Stimulated activated CD4-positive, alpha-beta T cell treated with anti-CD3 and anti-CD28 coated beads, Interleukin-2, amount 100 ng/mL, for 24 hours (primary cell): Measurements from ENCODE around the gene AOX1.
"Not testable (repeated sequence)": the region's sequence is repeated elsewhere in the genome, so short reads cannot be mapped to it uniquely, and the experiment has no call there.

ENCODE experiments used
- DNase-seq, 2 donors: peaks; one replicate each; pipeline ENCODE4 v3.0.0-alpha.2; 2020

The AOX1 gene

DNA sequence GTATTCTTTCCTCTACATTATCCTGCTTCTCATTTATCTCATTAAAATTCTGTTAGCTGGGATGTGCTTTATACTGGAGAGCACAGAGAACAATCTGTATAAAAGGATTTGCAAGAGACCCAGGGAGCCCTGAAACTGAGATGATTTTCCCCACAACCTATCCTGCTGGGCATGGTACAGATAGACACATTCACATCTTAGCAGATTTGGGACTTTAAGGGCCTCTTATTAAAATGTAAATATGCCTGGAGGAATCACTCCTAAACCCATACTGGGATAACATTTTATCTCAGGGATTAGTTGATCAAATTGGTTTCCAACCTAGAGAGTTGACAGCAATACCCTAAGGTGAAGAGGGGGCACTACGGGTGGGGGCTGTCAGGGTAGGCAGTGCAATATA, 45.5 kb downstream of the AOX1 start:
- DNase-seq: no peak

DNA sequence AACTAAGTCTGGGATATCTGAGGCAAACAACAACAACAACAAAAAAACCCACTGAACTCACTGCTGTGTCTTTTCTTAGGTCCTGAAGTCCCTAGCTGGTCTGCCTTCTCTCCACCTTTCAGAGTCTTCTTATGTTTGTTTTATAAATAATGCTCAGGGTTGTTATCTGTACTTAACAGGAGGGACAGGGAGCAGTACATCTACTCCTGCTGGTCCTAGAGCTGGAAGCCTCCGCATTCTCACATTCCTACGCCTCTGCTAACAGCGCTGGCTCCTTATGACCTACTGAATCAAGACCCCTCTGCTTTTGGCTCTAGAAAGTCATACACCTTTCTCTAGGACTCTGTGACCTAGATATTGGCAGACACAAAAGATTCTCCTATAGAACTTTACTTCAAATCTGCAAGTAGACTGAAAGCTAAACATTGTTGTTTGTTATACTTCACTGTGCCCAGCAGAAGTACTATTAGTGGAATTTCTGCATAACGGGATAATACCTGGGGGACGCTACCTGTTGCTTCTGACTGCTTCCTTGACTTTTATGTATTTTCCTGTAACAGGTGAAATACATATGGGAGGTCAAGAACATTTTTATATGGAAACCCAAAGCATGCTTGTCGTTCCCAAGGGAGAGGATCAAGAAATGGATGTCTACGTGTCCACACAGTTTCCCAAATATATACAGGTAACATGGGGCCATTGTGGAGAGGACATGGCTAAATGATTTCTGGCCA, 48.6 kb downstream of the AOX1 start:
- no peak for DNase-seq

DNA sequence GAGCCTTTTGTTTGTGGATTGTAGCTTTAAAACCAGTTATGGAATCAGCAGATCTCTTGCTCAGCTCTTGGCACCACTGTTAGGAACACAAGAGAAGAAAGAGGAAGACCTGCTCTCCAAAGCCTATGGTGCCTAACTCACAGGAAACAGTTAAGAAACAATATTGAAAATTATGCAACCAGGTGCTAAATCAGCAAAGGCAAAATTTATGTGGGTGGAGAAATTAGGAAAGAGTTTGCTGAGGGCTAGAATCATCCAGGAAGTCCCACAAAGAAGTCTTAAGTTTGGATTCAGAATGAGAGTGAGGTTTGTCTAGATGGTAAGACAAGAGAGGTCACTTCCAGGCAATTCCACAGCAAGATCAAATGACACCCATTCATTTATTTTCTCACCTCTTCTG, 49.4 kb downstream of the AOX1 start:
- no peak for DNase-seq

DNA sequence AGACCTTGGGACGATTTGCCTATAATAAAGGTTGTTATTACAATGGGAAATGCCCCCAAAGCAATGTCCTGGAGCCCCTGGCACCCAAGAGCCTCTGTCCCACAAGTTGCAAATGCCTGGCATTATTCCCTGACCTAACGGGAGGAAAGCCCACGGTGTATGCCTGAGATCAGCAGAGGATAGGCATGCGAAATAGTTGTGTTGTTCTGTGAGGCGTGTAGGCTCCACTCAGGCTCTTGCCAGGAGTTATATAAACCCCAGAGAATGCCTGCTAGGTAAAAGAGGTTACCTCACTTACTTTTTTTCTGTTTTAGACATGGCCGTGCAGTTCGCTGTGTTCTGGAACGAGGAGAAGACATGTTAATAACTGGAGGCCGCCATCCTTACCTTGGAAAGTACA, 52.1 kb downstream of the AOX1 start:
- DNase-seq: no peak

DNA sequence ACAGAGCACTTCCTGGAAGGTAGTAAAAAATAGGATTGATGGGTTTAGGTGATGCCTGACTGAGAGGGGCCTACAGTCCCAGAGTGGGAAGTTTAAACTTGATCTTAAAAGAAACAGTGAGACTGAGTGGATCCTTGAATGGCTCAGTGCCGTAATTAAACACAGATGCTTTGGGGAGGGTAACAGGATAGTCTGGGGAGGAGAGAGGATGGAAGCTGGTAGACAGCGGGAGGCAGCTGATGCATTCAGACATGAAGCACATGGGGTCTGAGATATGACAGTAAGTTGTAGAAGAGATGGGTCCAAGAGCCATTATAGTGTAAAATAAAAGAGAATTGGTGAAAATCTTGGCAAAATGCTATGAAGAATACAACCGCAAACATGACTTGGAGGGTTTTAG, 54.4 kb downstream of the AOX1 start:
- no peak for DNase-seq

DNA sequence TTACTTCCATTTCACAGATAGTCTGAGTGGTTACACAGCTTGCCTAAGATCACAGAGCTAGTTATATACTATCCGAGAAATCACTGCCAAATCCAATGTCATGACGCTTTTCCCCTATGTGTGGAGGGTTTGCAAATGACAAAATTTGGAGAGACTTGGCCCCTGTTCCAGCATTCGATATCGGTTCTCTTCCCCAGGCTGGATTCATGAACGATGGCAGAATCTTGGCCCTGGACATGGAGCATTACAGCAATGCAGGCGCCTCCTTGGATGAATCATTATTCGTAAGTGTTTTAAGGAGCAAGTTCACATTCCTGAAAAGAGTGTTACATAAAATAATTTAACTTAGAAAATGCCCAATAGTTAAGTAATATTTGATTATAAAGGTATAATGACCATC, 55.1 kb downstream of the AOX1 start:
- DNase-seq: no peak

DNA sequence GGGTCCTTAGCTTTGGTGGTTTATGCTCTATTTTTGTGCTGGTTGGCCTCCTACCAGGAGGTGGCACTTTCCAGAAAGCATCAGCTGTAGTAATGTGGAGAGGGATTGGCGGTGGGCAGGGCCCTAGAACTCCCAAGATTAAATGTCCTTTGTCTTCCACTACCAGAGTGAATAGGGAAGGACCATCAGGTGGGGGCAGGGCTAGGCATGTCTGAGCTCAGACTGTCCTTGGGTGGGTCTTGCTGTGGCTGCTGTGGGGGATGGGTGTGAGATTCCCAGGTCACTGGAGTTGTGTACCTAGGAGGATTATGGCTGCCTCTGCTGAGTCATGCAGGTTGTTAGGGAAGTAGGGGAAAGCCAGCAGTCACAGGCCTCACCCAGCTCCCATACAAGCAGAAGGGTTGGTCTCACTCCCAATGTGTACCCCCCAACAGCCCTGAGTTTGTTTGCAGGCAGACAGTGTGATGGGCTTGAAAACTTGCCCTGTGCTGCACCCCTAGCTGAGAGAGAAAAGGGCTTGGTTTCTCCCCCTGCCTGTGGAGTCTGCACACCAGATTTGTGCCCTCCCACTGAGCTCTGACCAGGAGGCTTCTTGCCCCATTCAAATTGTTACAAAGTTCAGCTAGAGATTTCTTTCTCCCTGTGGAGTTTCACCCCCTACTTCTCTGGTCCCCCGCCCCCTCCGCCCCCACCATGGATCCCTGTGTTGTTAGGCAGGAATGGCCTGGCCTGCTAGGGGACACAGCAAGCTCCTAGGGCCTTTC, 62.9 kb downstream of the AOX1 start:
- not testable (repeated sequence) for DNase-seq

DNA sequence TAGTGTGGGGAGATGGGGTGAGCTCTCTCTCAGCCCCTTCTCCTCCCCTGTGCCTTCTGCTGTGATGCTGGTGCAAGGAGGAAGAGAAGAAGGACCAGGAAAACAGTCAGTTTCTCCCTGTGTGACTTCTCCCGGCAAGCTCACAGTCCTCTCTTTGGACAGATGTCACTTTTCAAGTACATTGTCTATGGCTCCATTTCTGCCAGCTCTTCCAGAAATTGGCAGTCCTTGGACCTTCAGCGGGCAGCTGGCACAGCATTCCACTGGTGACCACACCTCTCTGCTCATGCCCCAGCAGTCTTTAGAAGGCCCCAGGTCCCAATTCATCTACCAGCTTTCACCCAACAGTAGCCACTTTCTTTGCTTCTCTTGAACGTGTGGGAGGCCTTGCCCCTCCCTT, 63.9 kb downstream of the AOX1 start:
- DNase-seq: no peak

DNA sequence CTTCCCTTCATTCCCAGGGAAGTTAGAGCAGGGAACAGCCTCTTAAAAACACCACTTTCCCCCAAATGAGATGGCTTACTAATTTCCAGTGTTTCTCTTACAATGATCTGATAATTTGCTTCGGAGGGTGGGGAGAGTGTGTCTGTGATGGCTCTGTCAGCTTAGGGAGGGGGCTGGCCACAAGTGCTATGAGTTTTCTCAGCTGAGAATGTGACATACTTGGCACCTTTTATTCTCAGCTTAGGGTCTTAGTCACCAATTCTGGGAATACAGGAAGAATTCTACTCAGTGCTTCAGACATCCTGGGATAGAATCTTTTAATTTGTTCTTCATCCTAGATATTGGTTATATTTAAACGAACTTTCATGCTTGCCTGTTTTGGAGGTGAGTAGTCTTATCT, 64.4 kb downstream of the AOX1 start:
- DNase-seq: no peak

DNA sequence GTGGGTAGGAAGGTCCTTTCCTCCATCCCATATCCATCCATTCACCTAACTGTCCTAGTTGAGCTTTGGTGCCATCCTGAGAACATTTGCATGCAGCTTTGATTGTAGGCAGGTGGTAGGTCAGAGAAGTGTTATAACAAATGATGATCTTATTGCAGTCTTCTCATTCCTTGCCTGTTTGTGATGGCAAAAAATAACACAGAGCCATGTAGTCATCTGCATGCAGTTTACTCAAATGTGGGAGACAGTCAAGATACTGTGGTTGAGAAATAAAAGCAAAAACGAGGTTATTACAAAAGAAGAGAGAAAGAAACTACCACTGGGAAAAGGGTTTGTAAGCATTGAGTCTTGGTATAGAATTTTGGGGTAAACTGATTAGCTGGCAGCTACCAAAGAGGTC, 66.3 kb downstream of the AOX1 start:
- no peak for DNase-seq

DNA sequence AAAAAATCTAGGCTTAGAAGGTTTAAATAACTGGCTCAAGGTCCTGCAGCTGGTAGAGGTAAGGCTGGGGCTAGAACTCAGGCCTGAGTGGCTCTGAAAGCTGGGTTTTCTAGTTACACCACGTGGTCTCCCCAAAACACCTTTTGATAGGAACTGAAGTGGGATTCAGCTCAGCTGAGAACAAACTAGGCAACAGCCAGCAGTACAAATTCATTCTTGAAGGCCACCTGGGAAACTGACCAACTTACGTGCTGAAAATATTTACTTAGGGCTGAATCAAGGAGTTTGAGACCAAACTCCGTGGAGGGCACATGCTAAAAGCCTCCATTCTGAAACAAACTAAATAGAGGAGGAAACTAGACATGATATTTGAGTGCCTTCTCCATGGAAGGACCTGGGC, 67.2 kb downstream of the AOX1 start:
- no peak for DNase-seq

DNA sequence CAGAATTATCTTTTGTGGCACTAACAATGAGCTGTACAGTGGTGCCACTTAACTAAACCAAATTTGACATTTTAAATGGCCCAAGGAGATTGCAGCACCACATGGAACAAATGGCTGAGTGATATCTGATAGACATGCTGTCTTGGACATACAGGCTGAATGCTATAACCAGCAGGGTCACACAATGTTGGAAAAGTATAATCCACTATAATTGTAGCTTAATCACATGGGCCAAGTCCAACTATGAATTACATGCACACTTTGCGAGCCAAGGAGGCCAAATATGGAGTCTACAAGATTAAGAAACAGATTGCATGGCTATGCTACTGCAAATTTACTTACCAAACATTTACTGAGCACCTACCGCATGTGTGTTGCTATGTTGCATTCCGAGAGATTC, 69.0 kb downstream of the AOX1 start:
- no peak for DNase-seq

DNA sequence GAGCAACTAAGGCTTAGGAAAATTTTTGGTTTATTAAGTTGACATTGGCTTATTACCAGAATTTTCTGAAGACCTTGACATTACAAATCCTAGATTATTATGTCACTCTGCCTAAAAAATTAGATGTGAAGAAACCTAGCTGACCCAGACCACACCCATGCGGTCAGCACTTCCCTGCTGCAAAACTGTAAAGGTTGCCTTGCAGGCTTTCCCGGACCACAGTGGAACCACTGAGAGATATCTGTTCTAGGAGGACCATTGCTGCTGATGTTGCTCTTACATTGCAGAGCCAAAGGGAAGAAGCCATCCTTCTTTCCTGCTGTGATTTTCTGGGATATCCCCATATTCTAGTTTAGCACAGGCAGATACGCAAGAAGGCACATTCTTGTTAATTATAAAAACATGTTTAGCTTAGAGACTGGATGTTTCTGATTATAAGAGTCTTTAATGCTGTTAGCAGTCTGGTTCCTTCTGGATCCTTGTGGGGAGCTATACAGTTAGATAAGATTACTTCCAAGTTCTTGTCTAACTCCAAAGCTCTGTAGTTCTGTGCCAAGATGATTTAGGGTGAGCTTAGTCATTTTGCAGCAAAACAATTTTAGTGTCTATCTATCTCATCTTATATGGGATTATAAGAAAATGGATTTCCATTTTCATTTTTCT, 70.2 kb downstream of the AOX1 start:
- DNase-seq: no peak

DNA sequence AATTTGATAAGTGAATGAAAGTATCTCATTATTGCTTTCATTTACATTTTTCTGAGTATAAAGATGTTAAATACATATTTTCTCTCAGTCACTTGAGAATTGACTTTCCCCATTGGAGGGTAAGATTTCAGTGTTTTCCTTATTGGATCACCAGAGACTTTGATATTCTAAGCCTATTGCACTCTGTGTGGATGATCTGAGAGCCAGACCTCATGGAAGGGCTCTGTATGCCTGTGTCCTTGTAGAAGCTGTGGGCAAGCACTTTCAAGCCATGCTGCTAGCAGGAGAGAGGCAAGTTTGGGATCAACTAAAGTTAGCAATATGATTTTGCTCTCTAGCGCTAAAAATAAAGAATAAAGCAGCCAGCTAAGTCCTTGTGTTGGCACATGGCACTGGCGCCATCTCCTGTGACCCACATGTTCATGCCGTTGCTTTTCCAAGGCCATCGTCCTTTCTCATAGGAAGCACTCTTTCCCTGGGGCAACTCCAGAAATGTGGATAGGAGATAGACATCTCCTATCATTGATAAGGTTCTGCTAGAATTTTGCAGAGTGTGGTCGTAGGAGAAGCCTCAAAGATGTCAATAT, 72.6 kb downstream of the AOX1 start:
- DNase-seq: no peak

DNA sequence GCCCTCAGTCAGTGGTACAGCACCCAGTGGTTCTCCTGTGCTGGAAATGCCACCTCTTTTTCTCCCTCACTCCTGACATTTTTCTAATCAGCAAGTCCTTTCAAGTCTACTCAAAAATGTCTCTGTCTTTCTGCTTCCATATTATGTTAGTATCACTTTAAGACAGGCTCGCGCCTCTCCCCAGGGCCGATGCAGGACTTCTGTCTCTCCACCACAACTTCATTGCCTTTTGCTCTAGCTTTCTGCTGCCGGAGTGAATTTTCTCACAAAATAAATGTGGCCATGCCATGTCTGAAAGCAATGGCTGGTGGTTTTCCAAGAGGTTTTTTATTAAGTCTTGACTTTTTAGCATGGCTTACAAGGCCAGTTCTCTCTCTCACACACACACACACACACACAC, 73.6 kb downstream of the AOX1 start:
- DNase-seq: no peak

DNA sequence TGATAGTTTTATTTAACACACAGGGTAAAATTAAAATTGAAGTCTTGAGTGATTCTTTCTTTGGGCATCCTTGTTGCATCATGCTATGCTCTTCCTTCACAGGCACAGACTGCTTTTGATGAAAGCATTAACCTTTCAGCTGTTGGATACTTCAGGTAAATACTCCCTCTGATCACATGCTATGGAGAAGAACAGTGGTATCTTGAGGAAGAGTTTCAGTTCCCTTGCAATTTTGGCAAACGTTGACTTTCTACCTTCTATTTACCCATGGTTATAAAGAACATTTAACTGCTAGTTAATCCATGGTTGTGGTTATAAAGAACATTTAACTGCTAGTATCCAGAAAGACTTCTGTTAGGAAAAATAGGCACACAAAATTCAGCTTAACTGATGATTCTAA, 75.7 kb downstream of the AOX1 start:
- DNase-seq: no peak

DNA sequence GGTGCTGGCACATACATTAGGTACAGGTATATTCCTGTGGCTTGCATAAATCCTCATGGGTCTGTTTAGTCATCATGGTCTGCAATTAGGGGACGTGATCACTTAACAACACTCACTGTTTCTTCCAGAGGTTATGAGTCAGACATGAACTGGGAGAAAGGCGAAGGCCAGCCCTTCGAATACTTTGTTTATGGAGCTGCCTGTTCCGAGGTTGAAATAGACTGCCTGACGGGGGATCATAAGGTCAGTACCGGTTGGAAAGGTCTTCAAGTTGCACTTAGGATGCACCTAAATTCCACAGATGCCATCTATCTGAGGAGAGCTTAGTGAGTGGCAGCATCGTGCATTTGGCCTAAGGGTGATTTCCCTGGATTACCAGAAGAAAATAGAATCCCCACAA, 76.9 kb downstream of the AOX1 start:
- DNase-seq: no peak

DNA sequence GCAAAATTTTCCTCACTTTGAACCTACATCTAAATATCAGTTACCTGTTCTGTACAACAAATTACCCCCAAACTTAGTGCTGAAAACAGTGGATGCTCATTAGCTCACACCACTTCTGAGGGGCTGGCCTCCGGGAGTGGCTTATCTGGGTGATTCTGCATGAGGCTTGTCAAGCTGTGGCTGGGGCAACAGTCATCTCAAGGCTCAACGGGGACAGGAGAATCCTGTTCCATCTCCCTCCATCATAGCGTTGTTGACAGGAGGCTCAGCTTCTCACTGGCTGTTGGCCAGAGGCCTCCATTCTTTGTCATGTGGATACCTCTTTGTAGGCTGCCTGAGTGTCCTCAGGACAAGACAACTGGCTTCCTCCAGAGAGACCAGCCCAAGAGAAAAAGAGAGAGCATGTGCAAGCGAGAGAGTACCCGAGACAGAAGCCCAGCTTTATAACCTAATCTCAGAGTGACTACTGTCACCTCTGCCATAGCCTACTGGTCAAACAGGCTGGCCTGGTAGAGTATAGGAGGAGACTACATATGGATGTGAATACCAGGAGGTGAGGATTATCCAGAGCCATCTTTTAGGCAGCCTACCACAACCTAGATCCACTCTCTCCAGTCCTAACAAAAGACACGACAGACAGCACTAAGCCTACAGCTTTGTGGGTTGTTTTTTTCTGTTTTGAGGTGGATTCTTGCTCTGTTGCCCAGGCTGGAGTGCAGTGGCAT, 79.1 kb downstream of the AOX1 start:
- no peak for DNase-seq

DNA sequence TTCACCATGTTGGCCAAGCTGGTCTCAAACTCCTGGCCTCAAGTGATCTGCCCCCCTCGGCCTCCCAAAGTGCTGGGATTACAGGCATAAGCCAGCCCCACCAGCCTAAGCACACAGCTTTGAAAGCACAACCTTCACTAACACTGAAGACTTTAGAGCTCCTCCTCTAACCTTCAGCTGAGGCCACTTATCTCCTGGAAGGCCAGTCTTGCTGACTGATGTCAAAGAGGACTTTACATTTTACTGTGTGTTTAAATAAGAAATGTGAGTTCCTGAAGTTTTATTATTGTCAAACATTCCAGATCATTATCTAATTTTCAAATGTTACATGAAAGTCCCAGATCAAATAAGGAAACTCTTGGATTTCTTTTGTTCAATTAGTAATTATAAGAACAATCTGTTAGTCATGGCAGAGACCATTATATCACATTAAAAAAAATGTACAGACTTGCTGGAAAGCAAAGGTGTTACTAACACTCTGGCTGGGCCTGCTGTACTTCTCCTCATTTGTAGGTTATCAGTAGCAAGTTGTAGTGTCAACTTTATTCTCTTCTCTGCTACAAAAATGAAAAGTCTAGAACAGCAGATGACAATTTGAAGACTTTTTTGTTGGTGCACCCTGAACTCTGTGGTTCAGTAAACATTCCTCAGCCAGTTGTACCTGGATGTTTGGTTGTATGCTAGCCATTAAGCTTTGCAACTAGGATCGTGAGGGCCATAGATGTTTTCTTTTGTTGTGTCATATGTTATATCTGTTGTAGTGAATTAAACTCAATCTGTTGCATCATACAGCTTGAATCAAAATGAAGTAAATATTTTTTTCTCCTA, 80.0 kb downstream of the AOX1 start:
- no peak for DNase-seq

DNA sequence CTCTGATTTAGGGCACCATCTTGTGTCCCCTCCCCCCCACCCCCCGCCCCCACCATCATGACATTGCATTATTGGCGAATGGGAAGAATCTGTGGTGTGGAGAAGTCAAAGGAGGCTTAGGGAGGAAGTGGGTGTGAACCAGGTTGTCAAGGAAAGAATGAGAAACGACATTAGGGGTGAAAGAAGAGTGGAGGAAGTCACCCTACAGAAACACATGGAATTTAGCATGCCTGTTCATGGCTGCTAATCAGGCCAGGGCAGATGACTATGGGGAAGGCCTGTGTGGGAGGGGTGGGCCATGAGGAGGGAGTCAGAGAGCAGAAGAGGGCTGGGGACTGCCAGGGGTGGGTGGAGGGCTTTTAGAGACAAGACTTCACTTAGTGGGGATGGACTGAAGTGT, 81.6 kb downstream of the AOX1 start:
- DNase-seq: no peak

DNA sequence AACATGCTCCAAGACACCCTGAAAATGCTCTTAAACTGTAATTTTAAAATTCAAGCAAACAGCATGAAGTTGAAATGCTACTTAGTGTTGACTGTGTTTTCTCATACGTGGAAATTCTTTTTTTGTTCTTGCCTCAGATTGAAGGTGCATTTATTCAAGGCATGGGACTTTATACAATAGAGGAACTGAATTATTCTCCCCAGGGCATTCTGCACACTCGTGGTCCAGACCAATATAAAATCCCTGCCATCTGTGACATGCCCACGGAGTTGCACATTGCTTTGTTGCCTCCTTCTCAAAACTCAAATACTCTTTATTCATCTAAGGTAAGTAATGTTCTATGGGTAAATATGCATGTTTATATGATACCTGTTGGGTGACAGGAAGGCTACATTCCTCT, 82.7 kb downstream of the AOX1 start:
- DNase-seq: no peak

DNA sequence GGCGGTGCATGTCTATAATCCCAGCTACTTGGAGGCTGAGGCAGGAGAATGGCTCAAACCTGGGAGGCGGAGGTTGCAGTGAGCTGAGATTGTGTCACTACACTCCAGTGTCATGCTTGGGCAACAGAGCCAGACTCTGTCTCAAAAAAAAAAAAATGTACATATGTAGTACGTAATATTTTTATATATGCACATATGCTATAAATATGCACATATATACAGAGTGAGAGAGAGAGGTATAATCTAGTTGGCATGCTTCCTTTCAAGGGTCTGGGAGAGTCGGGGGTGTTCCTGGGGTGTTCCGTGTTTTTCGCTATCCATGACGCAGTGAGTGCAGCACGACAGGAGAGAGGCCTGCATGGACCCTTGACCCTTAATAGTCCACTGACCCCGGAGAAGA, 83.5 kb downstream of the AOX1 start:
- DNase-seq: no peak
